Measurements from ENCODE around the gene MRTFA.
"Not testable (repeated sequence)": the region's sequence is repeated elsewhere in the genome, so short reads cannot be mapped to it uniquely, and the experiment has no call there.

The MRTFA gene

GRCh38 chr22:40394607-40395006, 241.9 kb downstream of the MRTFA start:
- no peak for DNase-seq (ENCODE audit: low read depth)

GRCh38 chr22:40392618-40393017, 243.9 kb downstream of the MRTFA start:
- no peak for DNase-seq (ENCODE audit: low read depth)

- no peak for DNase-seq (ENCODE audit: low read depth)
Measured at GRCh38 chr22:40391417-40391816, 245.1 kb downstream of the MRTFA start.

- DNase-seq (ENCODE audit: low read depth): no peak
Measured at GRCh38 chr22:40388231-40388630, 248.3 kb downstream of the MRTFA start.

- no peak for DNase-seq (ENCODE audit: low read depth)
Measured at GRCh38 chr22:40387746-40388145, 248.8 kb downstream of the MRTFA start.

- no peak for DNase-seq (ENCODE audit: low read depth)
Measured at GRCh38 chr22:40385036-40385782, 251.3 kb downstream of the MRTFA start.

- no peak for DNase-seq (ENCODE audit: low read depth)
Measured at GRCh38 chr22:40383905-40384304, 252.6 kb downstream of the MRTFA start.

- DNase-seq (ENCODE audit: low read depth): no peak
Measured at GRCh38 chr22:40381461-40381860, 255.1 kb downstream of the MRTFA start.

GRCh38 chr22:40378448-40378847, 258.1 kb downstream of the MRTFA start:
- not testable (repeated sequence) for DNase-seq (ENCODE audit: low read depth)

- no peak for DNase-seq (ENCODE audit: low read depth)
Measured at GRCh38 chr22:40377931-40378330, 258.6 kb downstream of the MRTFA start.

- DNase-seq (ENCODE audit: low read depth): no peak
Measured at GRCh38 chr22:40376149-40376548, 260.4 kb downstream of the MRTFA start.

GRCh38 chr22:40374567-40374966, 262.0 kb downstream of the MRTFA start:
- DNase-seq (ENCODE audit: low read depth): no peak

- DNase-seq (ENCODE audit: low read depth): no peak
Measured at GRCh38 chr22:40368836-40369235, 267.7 kb downstream of the MRTFA start.

GRCh38 chr22:40368016-40368415, 268.5 kb downstream of the MRTFA start:
- no peak for DNase-seq (ENCODE audit: low read depth)

- no peak for DNase-seq (ENCODE audit: low read depth)
Measured at GRCh38 chr22:40367342-40367741, 269.2 kb downstream of the MRTFA start.

GRCh38 chr22:40366068-40366467, 270.5 kb downstream of the MRTFA start:
- no peak for DNase-seq (ENCODE audit: low read depth)

GRCh38 chr22:40364431-40364830, 272.1 kb downstream of the MRTFA start:
- DNase-seq (ENCODE audit: low read depth): no peak

- DNase-seq (ENCODE audit: low read depth): no peak
Measured at GRCh38 chr22:40363059-40363458, 273.5 kb downstream of the MRTFA start.

- DNase-seq (ENCODE audit: low read depth): no peak
Measured at GRCh38 chr22:40361100-40361499, 275.4 kb downstream of the MRTFA start.
